CD4-positive, alpha-beta T cell treated with Interleukin-15 for 1 hour (primary cell): ENCODE results near the gene EPHB1.

Source experiments
- DNase-seq: peaks from one replicate; pipeline ENCODE4 v3.0.0-alpha.2; 2020

EPHB1 gene

GRCh38 chr3:134887536-134887935 is 92.5 kb downstream of the EPHB1 start:
- no peak for DNase-seq

- DNase-seq = no peak
These were observed 97.3 kb downstream of the EPHB1 start for GRCh38 chr3:134892326-134892725.

GRCh38 chr3:134892761-134893160 is 97.7 kb downstream of the EPHB1 start:
- no peak for DNase-seq

GRCh38 chr3:134894533-134894932 is 99.5 kb downstream of the EPHB1 start:
- DNase-seq = no peak

GRCh38 chr3:134895181-134895580 is 100.1 kb downstream of the EPHB1 start:
- DNase-seq = no peak

GRCh38 chr3:134896141-134896540 is 101.1 kb downstream of the EPHB1 start:
- no peak for DNase-seq

- DNase-seq = no peak
These were observed 101.6 kb downstream of the EPHB1 start for GRCh38 chr3:134896696-134897095.

GRCh38 chr3:134897391-134898141 is 102.5 kb downstream of the EPHB1 start:
- DNase-seq = no peak

GRCh38 chr3:134898181-134898754 is 103.2 kb downstream of the EPHB1 start:
- DNase-seq = no peak

GRCh38 chr3:134899786-134900185 is 104.7 kb downstream of the EPHB1 start:
- DNase-seq = no peak

GRCh38 chr3:134900482-134900881 is 105.4 kb downstream of the EPHB1 start:
- DNase-seq = no peak

- DNase-seq = no peak
These were observed 106.4 kb downstream of the EPHB1 start for GRCh38 chr3:134901461-134901860.

GRCh38 chr3:134903837-134904236 is 108.8 kb downstream of the EPHB1 start:
- DNase-seq = no peak

- DNase-seq = no peak
These were observed 109.2 kb downstream of the EPHB1 start for GRCh38 chr3:134904241-134904771.

GRCh38 chr3:134904776-134905646 is 110.0 kb downstream of the EPHB1 start:
- DNase-seq = no peak

- DNase-seq = no peak
These were observed 110.5 kb downstream of the EPHB1 start for GRCh38 chr3:134905647-134905935.

GRCh38 chr3:134908271-134908670 is 113.2 kb downstream of the EPHB1 start:
- no peak for DNase-seq

- no peak for DNase-seq
These were observed 115.0 kb downstream of the EPHB1 start for GRCh38 chr3:134910026-134910425.

GRCh38 chr3:134911586-134912548 is 116.8 kb downstream of the EPHB1 start:
- no peak for DNase-seq

- no peak for DNase-seq
These were observed 121.4 kb downstream of the EPHB1 start for GRCh38 chr3:134916276-134916961.

GRCh38 chr3:134917631-134918030 is 122.6 kb downstream of the EPHB1 start:
- no peak for DNase-seq

- DNase-seq = no peak
These were observed 123.4 kb downstream of the EPHB1 start for GRCh38 chr3:134918441-134918840.
